Liver (tissue), 9 donors: ENCODE measurements around the gene SEC14L6. TPM values are rescaled to one million over a fixed set of nuclear protein-coding genes. Genes with fewer than 3 reads are reported as not detected.

Experiments
- DNase-seq: peaks from one replicate; pipeline ENCODE4 v3.0.0-alpha.2; 2017; ENCODE audit warnings: low spot score
- H3K27ac ChIP-seq, 2 donors: one replicate each; pipeline ENCODE4 v1.7.0; 2013; ENCODE audit warnings: inconsistent platforms in 2 of 2, low read length in 2 of 2, control low read depth in 1 of 2, low read depth in 1 of 2, mild to moderate bottlenecking in 1 of 2
- H3K27me3 ChIP-seq, 4 donors: one replicate each; pipeline versions ENCODE4 v1.6.1 to v1.7.0; 2013; ENCODE audit warnings: low read length in 3 of 4, inconsistent platforms in 1 of 4, mild to moderate bottlenecking in 1 of 4, moderate library complexity in 1 of 4; ENCODE audit not compliant: control insufficient read depth in 4 of 4, insufficient read depth in 4 of 4
- H3K36me3 ChIP-seq, 4 donors: one replicate each; pipeline versions ENCODE4 v1.6.1 to v1.7.0; 2013; ENCODE audit warnings: low read length in 3 of 4, mild to moderate bottlenecking in 3 of 4, low read depth in 1 of 4, moderate library complexity in 1 of 4; ENCODE audit not compliant: control insufficient read depth in 4 of 4, insufficient read depth in 3 of 4
- H3K4me1 ChIP-seq, 4 donors: one replicate each; pipeline versions ENCODE4 v1.6.1 to v1.7.0; 2013; ENCODE audit warnings: low read length in 3 of 4, mild to moderate bottlenecking in 3 of 4, moderate library complexity in 1 of 4; ENCODE audit not compliant: control insufficient read depth in 4 of 4, insufficient read depth in 4 of 4
- H3K4me3 ChIP-seq, 3 donors: one replicate each; pipeline versions ENCODE4 v1.6.1 to v1.7.0; 2013; ENCODE audit warnings: low read length in 3 of 3, control low read depth in 1 of 3, low read depth in 1 of 3, mild to moderate bottlenecking in 1 of 3
- H3K9ac ChIP-seq, 2 donors: one replicate each; pipeline ENCODE4 v1.7.0; 2013; ENCODE audit warnings: low read length in 2 of 2, mild to moderate bottlenecking in 2 of 2, moderate library complexity in 2 of 2, control low read depth in 1 of 2, low read depth in 1 of 2
- H3K9me3 ChIP-seq, 4 donors: one replicate each; pipeline versions ENCODE4 v1.6.1 to v1.7.0; 2013; ENCODE audit warnings: low read length in 3 of 4; ENCODE audit not compliant: control insufficient read depth in 4 of 4
- ATF3 ChIP-seq: IDR thresholded peaks from 2 replicates; pipeline ENCODE4 v1.6.1; 2016; ENCODE audit warnings: antibody characterized with exemption
- CTCF ChIP-seq: fragments of 150-350 bp; IDR thresholded peaks from 2 replicates; pipeline ENCODE4 v1.5.1; 2017; ENCODE audit warnings: improper control_type of control experiment, low read depth, low read length; ENCODE audit not compliant: missing input control
- EGR1 ChIP-seq, 2 donors: IDR thresholded peaks; 2 replicates each; pipeline ENCODE4 v1.6.1; 2016 to 2018; ENCODE audit warnings: antibody characterized with exemption in 2 of 2, low read depth in 2 of 2
- FOXA1 ChIP-seq: IDR thresholded peaks from 2 replicates; pipeline ENCODE4 v1.6.1; 2016; ENCODE audit warnings: antibody characterized with exemption
- FOXA2 ChIP-seq: IDR thresholded peaks from 2 replicates; pipeline ENCODE4 v1.6.1; 2016; ENCODE audit warnings: antibody characterized with exemption
- GABPA ChIP-seq, 2 donors: IDR thresholded peaks in 1 of 2; conservative IDR thresholded peaks in 1 of 2; 2 replicates each; pipeline ENCODE4 v1.6.1; 2016; ENCODE audit warnings: antibody characterized with exemption in 2 of 2, mild to moderate bottlenecking in 1 of 2, moderate library complexity in 1 of 2
- HNF4A ChIP-seq, 2 donors: conservative IDR thresholded peaks; 2 replicates each; pipeline ENCODE4 v1.6.1; 2016; ENCODE audit warnings: antibody characterized with exemption in 2 of 2, mild to moderate bottlenecking in 2 of 2
- HNF4G ChIP-seq: IDR thresholded peaks from 2 replicates; pipeline ENCODE4 v1.6.1; 2016; ENCODE audit warnings: antibody characterized with exemption
- JUND ChIP-seq, 2 donors: IDR thresholded peaks; 2 replicates each; pipeline ENCODE4 v1.6.1; 2016; ENCODE audit warnings: antibody characterized with exemption in 2 of 2
- RAD21 ChIP-seq, 2 donors: IDR thresholded peaks; 2 replicates each; pipeline ENCODE4 v1.6.1; 2016; ENCODE audit warnings: antibody characterized with exemption in 2 of 2, mild to moderate bottlenecking in 2 of 2
- TAF1 ChIP-seq: conservative IDR thresholded peaks from 2 replicates; pipeline ENCODE4 v1.6.1; 2016; ENCODE audit warnings: antibody characterized with exemption, mild to moderate bottlenecking
- YY1 ChIP-seq: IDR thresholded peaks from 2 replicates; pipeline ENCODE4 v1.6.1; 2016; ENCODE audit warnings: antibody characterized with exemption, mild to moderate bottlenecking
- ZBTB33 ChIP-seq: IDR thresholded peaks from 2 replicates; pipeline ENCODE4 v1.6.1; 2016; ENCODE audit warnings: antibody characterized with exemption
- WGBS: extraction: QIAGEN DNeasy Blood & Tissue Kit; methylation state at CpG from one replicate; pipeline ENCODE4 v1.1.7; 2013; 5-methylcytosine and 5-hydroxymethylcytosine counted together
- polyA plus RNA-seq, 2 donors: library from polyadenylated mRNA; stranded (reverse) in 1 of 2; unstranded in 1 of 2; fragments of 200-250 nt in 1 of 2; fragments of >200 nt in 1 of 2; fragmentation: Nextera tagmentation in 1 of 2; extraction: Ambion mirVana in 1 of 2; gene quantifications; one replicate each; pipeline versions ENCODE4 v1.2.1 to v1.2.3, GENCODE V29; 2013 to 2015
- total RNA-seq, 2 donors: library from RNA; depleted of rRNA; stranded (reverse); fragments of >200 nt; gene quantifications; one replicate each; pipeline ENCODE4 v1.2.3, GENCODE V29; 2014
- TF ChIP-seq, protein P1 (sequence below): IDR thresholded peaks from 2 replicates; pipeline ENCODE4 v1.6.1; 2016; ENCODE audit warnings: antibody characterized with exemption
- donor health status: healthy.
- donor health status: healthy.
- donor health status: healthy.
- donor health status: healthy.
- donor health status: healthy.

The SEC14L6 gene
- total and polyA plus RNA-seq, 4 donors = 0.18 to 0.70 (median 0.28) TPM

DNA sequence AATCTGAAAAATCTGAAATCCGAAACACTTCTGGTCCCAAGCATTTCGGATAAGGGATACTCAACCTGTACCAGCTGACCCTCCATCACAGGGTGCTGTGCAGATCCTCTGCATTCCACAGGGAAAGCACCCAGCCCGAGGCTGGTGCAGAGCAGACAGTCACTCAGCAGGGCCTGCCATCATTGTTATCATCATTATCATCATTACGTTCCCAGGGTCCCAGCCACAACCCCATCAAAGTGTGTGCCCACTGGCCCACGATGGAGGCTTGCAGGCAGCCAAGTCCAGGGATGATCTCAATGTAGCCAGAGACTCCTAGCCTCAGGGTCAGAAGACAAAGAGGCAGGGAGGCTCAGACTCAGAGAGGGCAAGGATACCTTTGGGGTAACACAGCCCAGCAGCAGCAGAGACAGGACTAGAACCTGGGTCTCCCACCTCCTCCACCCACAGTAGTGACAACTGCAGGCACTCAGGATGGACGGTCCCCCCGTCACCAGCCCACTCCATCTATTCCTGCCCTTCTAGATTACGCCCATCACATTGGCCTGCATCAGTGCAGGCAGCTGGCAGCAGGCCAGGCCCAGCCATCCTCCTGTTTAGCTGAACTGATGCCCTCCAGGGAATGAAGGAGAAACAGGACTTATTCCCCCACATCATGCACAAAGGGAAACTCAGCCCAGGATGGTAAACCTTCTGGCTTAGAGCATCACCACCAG is 17.7 kb upstream of the SEC14L6 start:
- H3K27ac ChIP-seq = no peak overlapping the region
- no peaks in the 10 kb centered on the region for H3K4me1 ChIP-seq
- H3K9me3 ChIP-seq = no peaks in the 10 kb centered on the region
- no peak overlapping the region for H3K4me3 ChIP-seq
- no peak overlapping the region for H3K9ac ChIP-seq
- DNase-seq = no peak
- TF ChIP-seq ATF3 (no peak), YY1 (no peak), JUND (IDR thresholded peaks at IDR 0.05) (no peak)
- no peaks in the 10 kb centered on the region for H3K36me3 ChIP-seq
- no peaks in the 10 kb centered on the region for H3K27me3 ChIP-seq
- WGBS = 87% methylated on average over 8 of the region's 8 CpGs

DNA sequence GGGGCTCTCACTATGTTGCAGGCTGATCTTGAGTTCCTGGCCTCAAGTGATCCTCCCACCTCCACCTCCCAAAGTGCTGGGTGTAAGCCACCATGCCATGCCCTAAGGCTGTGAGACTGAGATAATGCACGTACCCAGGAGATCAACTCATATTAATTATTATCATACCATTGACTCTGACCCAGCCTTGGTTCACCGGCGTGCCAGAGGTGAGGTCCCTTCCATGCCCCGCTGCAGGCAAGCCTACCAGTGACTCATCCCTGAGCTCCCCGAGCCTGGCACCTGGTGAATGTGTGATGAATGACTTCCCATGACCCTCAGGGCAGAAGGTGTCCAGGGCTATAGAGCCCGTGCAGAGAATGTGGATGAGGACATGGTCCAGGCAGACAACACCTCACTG is 15.8 kb upstream of the SEC14L6 start:
- H3K36me3 ChIP-seq = no peaks in the 10 kb centered on the region
- H3K27ac ChIP-seq = no peak overlapping the region
- no peak overlapping the region for H3K4me3 ChIP-seq
- H3K4me1 ChIP-seq = no peaks in the 10 kb centered on the region
- no peak overlapping the region for H3K9ac ChIP-seq
- H3K9me3 ChIP-seq = no peaks in the 10 kb centered on the region
- WGBS = 89% methylated on average over 6 of the region's 6 CpGs
- no peaks in the 10 kb centered on the region for H3K27me3 ChIP-seq
- TF ChIP-seq HNF4A (conservative IDR thresholded peaks at IDR 0.05) (no peak), FOXA2 (no peak), EGR1 (IDR thresholded peaks at IDR 0.05; ENCODE audit: low read depth in 2 of 2) (no peak), CTCF (no peak), ZBTB33 (no peak)
- TF ChIP-seq, protein P1, sequence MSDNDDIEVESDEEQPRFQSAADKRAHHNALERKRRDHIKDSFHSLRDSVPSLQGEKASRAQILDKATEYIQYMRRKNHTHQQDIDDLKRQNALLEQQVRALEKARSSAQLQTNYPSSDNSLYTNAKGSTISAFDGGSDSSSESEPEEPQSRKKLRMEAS = no peak
- no peak for DNase-seq

DNA sequence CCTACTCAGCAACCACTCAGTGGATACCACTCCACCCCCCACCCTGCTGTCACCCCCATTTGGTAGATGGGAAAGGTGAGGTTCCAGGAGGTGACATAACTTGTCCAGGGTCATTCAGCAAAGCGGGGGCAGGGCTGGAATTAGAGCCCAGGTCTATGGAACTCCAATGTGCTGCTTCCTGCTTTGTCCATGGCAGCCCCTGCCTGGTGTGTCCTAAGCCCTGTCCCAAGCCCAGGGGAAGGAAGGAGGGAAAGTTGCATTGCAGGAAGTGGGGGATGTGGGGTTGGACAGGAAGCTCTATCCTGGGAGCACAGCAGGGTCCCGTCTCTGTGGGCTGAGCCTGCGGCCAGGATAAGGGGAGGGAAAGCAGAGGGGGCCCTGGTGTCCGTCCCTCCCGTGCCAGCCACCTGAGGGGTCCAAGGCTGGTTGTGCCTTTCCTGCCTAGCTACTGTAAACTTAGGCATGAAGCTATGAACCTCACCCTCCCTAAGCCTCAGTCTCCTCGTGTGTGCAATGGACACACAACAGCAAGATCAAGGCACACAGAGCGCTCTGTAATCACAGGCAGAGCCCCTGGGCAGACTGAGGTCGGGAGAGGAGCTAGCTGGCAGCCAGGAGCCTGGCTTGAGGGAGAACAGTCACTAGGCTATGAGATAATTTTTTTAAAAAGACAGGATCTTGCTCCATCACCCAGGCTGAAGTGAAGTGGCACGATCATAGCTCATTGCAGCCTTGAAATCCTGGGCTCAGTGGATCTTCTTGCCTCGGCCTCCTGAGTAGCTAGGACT is 15.1 kb upstream of the SEC14L6 start:
- Histone ChIP-seq H3K27ac (no peak overlapping the region), H3K27me3 (no peaks in the 10 kb centered on the region), H3K36me3 (no peaks in the 10 kb centered on the region), H3K4me1 (no peaks in the 10 kb centered on the region), H3K9ac (no peak overlapping the region), H3K9me3 (no peaks in the 10 kb centered on the region), H3K4me3 (no peak overlapping the region)
- no peak for DNase-seq
- 79% methylated on average over 10 of the region's 10 CpGs for WGBS
- TF ChIP-seq RAD21 (IDR thresholded peaks at IDR 0.05) = no peak
- TF ChIP-seq JUND (IDR thresholded peaks at IDR 0.05) = no peak
- no peak for TF ChIP-seq YY1
- no peak for TF ChIP-seq FOXA1
- TF ChIP-seq ZBTB33 = no peak
- TF ChIP-seq CTCF = no peak
- no peak for TF ChIP-seq HNF4G
- no peak for TF ChIP-seq GABPA (IDR thresholded peaks at IDR 0.05 in 1 of 2, conservative IDR thresholded peaks at IDR 0.05 in 1 of 2)
- TF ChIP-seq HNF4A (conservative IDR thresholded peaks at IDR 0.05) = no peak
- TF ChIP-seq, protein P1 = no peak
- TF ChIP-seq EGR1 (IDR thresholded peaks at IDR 0.05; ENCODE audit: low read depth in 2 of 2) = no peak
- TF ChIP-seq TAF1 = no peak
